Calu3 (cell line): ENCODE measurements around the gene ELP1. TPM values are rescaled to one million over a fixed set of nuclear protein-coding genes. Genes with fewer than 3 reads are reported as not detected.
"Not testable (repeated sequence)": the region's sequence is repeated elsewhere in the genome, so short reads cannot be mapped to it uniquely, and the experiment has no call there.

Source experiments
- BruUV-seq: library from RNA; stranded (reverse); fragments of 400-500 nt; replicated peaks from 2 replicates; lab custom pipeline; 2021; lab: Mats Ljungman, UMichigan
- CTCF ChIA-PET: fragments of 300-600 bp; sonication (Branson Sonifier 250); formaldehyde crosslinking; loops from one replicate; lab custom pipeline; 2022; ENCODE audit warnings: antibody characterized with exemption; lab: Charles Lee
- DNase-seq: peaks from one replicate; pipeline ENCODE4 v3.0.0; 2022
- H3K27ac Mint-ChIP-seq: one replicate; pipeline ENCODE4 v1.8.0; 2022; ENCODE audit warnings: mixed read lengths; ENCODE audit not compliant: unreplicated experiment
- H3K27me3 Mint-ChIP-seq: one replicate; pipeline ENCODE4 v1.8.0; 2022; ENCODE audit warnings: mixed read lengths; ENCODE audit not compliant: unreplicated experiment
- H3K36me3 Mint-ChIP-seq: one replicate; pipeline ENCODE4 v1.8.0; 2022; ENCODE audit warnings: mild to moderate bottlenecking, moderate library complexity, mixed read lengths; ENCODE audit not compliant: insufficient read depth, unreplicated experiment
- H3K4me1 Mint-ChIP-seq: one replicate; pipeline ENCODE4 v1.8.0; 2022; ENCODE audit warnings: mild to moderate bottlenecking, low read depth, mixed read lengths; ENCODE audit not compliant: unreplicated experiment
- H3K4me3 Mint-ChIP-seq: one replicate; pipeline ENCODE4 v1.8.0; 2022; ENCODE audit warnings: mild to moderate bottlenecking, low read depth, moderate library complexity, mixed read lengths; ENCODE audit not compliant: unreplicated experiment
- H3K9me3 Mint-ChIP-seq: one replicate; pipeline ENCODE4 v1.8.0; 2022; ENCODE audit warnings: low read depth, mixed read lengths; ENCODE audit not compliant: unreplicated experiment
- CTCF ChIP-seq: fragments of 200-600 bp; IDR thresholded peaks from one replicate; pipeline ENCODE4 v1.8.0; 2022; ENCODE audit warnings: antibody characterized with exemption; ENCODE audit not compliant: unreplicated experiment
- intact Hi-C: fragments of 100-400 bp; cut with micrococcal nuclease; formaldehyde crosslinking; loops from one replicate; pipeline ENCODE4 v1.10.0; 2022; ENCODE audit not compliant: unreplicated experiment
- total RNA-seq: library from RNA; stranded (reverse); gene quantifications from 2 replicates; pipeline ENCODE4 v1.2.3, GENCODE V29; 2022

Gene ELP1
- total RNA-seq, 1 experiment from 2014 or later = 17.9 TPM

DNA sequence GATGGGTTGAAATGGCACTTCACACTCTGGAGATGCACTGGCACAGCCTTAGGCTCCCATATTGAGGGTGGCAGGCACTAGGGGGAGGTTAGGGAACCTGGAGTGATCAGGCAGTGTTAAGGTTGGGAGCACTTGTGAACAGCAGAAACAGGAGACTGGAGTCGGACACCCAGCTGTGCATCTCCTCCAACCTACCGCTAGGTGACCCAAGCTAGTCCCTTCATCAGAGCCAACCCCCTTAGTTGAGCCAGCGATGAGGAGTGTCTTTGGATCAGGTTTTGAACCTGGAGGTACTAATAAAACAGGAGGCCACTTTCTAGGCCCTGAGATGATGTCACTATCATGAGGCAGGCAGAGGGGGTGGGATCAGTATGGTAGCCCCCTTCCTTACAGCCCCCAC, 79.8 kb downstream of the ELP1 start:
- intact Hi-C loops = no loop called here
- TF ChIP-seq CTCF = no peak
- DNase-seq = no peak
- Mint-ChIP-seq H3K4me3 (no peak overlapping the region), H3K36me3 (no peaks in the 10 kb centered on the region), H3K27me3 (peaks cover 22% of the 10 kb centered on the region), H3K9me3 (no peaks in the 10 kb centered on the region), H3K4me1 (no peaks in the 10 kb centered on the region), H3K27ac (no peak overlapping the region)
- CTCF ChIA-PET = no interaction called here
- no TSS peak for BruUV-seq

- Mint-ChIP-seq H3K27me3 (peaks cover 22% of the 10 kb centered on the region), H3K4me3 (no peak overlapping the region), H3K9me3 (no peaks in the 10 kb centered on the region), H3K36me3 (no peaks in the 10 kb centered on the region), H3K27ac (no peak overlapping the region), H3K4me1 (no peaks in the 10 kb centered on the region)
- intact Hi-C loops = no loop called here
- TF ChIP-seq CTCF = no peak
- CTCF ChIA-PET = no interaction called here
- BruUV-seq = no TSS peak
- no peak for DNase-seq
These were observed 81.8 kb downstream of the ELP1 start for GRCh38 chr9:108852079-108852478.

- CTCF ChIA-PET = no interaction called here
- no peaks in the 10 kb centered on the region for H3K4me1 Mint-ChIP-seq
- no peak for DNase-seq
- TF ChIP-seq CTCF = no peak
- intact Hi-C loops = no loop called here
- H3K36me3 Mint-ChIP-seq = no peaks in the 10 kb centered on the region
- H3K9me3 Mint-ChIP-seq = no peaks in the 10 kb centered on the region
- no peak overlapping the region for H3K27ac Mint-ChIP-seq
- no peak overlapping the region for H3K4me3 Mint-ChIP-seq
- peaks cover 22% of the 10 kb centered on the region for H3K27me3 Mint-ChIP-seq
- no TSS peak for BruUV-seq
These were observed 82.8 kb downstream of the ELP1 start for GRCh38 chr9:108851138-108851537.

GRCh38 chr9:108850293-108850897, 83.5 kb downstream of the ELP1 start:
- intact Hi-C loops = no loop called here
- no peak overlapping the region for H3K4me3 Mint-ChIP-seq
- CTCF ChIA-PET = no interaction called here
- no peaks in the 10 kb centered on the region for H3K36me3 Mint-ChIP-seq
- no peak overlapping the region for H3K27ac Mint-ChIP-seq
- peaks cover 22% of the 10 kb centered on the region for H3K27me3 Mint-ChIP-seq
- BruUV-seq = no TSS peak
- no peak for TF ChIP-seq CTCF
- no peaks in the 10 kb centered on the region for H3K4me1 Mint-ChIP-seq
- no peaks in the 10 kb centered on the region for H3K9me3 Mint-ChIP-seq
- no peak for DNase-seq

- H3K4me1 Mint-ChIP-seq, intact Hi-C loops, H3K36me3 Mint-ChIP-seq, DNase-seq, H3K9me3 Mint-ChIP-seq, H3K4me3 Mint-ChIP-seq, H3K27ac Mint-ChIP-seq, BruUV-seq: not testable (repeated sequence)
- H3K27me3 Mint-ChIP-seq = peaks cover 22% of the 10 kb centered on the region
- CTCF ChIA-PET = interaction anchor here (0.6 kb wide), 1 partner anchor 69 kb away, joined by 3 read pairs; no protein-coding TSS in a partner anchor
These were observed 85.6 kb downstream of the ELP1 start for GRCh38 chr9:108848296-108848695.
